ENCODE data around the gene NOXA1. TPM values are rescaled to one million over a fixed set of nuclear protein-coding genes. Genes with fewer than 3 reads are reported as not detected.

Gene NOXA1
- total RNA-seq, 1 donor from 2014 or later: 16.3 TPM

DNA sequence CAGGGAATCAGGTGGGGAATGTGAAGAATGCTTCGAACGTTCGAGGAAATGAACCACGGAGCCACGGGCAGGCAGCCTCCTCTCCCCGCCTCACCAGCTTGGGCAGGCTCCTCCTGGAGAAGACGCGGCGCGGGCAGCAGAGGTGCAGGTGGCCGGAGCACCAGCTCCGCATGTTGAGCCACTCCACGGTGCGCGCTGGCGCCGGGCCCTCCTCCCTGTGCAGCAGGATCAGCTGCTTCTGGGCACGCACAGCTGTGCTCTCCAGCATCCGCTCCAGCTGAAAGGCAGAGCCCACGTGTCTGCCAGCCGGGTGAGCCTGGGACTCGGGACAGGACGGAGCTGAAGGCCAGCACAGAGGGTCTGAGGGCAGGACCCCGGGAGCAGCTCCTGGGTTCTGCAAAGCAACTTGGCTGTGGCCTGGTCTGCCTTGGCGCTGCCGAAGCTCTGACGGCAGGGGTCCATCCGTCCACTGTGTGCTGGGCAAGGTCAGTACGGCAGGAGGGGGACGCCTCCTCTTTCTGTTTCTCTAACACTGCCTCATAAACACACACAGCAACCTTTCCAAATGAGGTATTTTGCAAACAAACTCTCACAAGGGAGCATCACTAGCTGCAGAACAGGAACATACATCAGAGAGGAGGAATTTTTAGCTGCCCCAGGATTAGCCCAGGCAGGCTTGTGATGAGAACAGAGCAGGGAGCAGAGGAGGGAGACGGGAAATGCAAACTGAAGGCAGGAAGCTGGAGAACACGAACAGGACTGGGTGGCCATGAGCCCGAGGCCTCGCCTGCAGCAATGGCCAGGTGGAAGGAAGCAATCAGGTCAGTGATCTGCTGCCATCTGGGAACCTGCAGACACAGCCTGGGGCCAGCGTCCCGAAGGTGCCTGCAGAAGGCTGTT is 56.0 kb downstream of the NOXA1 start:
- TF ChIP-seq, protein P1, sequence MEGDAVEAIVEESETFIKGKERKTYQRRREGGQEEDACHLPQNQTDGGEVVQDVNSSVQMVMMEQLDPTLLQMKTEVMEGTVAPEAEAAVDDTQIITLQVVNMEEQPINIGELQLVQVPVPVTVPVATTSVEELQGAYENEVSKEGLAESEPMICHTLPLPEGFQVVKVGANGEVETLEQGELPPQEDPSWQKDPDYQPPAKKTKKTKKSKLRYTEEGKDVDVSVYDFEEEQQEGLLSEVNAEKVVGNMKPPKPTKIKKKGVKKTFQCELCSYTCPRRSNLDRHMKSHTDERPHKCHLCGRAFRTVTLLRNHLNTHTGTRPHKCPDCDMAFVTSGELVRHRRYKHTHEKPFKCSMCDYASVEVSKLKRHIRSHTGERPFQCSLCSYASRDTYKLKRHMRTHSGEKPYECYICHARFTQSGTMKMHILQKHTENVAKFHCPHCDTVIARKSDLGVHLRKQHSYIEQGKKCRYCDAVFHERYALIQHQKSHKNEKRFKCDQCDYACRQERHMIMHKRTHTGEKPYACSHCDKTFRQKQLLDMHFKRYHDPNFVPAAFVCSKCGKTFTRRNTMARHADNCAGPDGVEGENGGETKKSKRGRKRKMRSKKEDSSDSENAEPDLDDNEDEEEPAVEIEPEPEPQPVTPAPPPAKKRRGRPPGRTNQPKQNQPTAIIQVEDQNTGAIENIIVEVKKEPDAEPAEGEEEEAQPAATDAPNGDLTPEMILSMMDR (IDR thresholded peaks at IDR 0.05; ENCODE audit: unreplicated experiment): no peak
- H3K27ac Mint-ChIP-seq: no peak overlapping the region
- no peak for DNase-seq (ENCODE audit: low spot score, unreplicated experiment)

DNA sequence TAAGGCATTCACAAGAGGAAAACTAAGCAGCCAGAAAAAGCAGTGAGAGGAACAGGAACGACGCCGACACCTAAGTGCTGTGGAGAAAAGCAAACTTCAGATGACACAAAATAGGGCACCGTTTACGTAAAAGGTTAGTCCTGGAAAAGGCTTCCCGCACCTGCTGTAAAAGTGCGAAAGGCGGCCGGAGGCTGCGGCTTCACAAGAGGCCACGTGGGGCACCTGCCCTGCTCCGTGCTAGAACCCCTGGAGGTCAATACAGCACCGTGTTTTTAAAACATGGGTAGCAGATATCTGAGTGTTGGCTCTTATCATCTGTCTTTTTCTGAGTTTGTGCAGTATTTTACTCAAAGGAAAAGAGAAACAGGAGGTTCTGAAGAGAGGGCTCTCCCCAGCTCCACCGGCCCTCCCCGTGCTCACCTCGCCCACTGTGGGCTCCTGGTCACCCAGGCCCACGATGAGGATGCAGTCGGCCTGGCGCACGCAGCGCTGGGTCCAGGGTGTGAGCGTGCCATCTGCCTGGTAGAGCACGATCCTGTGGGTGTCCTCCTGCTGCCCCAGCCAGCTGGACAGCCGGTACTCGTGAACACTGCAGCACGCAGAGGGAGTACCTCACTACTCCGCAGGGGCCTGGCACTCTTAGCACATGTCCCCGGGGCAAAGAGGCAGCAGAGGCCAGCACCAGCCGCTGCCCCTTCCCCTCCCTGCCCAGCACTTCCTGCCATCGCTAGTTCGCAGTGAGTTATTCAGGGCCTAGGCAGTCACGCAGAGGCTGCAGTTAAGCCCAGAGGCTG is 56.9 kb downstream of the NOXA1 start:
- H3K4me3 Mint-ChIP-seq (ENCODE audit: low read depth): no peak overlapping the region
- H3K36me3 Mint-ChIP-seq (ENCODE audit: insufficient read depth): peaks cover 3% of the 10 kb centered on the region
- peaks cover 8% of the 10 kb centered on the region for H3K9me3 Mint-ChIP-seq (ENCODE audit: low read depth)
- H3K27me3 Mint-ChIP-seq: peaks cover 6% of the 10 kb centered on the region
- no peak for DNase-seq (ENCODE audit: low spot score, unreplicated experiment)
- peaks cover 1% of the 10 kb centered on the region for H3K4me1 Mint-ChIP-seq (ENCODE audit: low read depth)
- H3K27ac Mint-ChIP-seq: no peak overlapping the region
- TF ChIP-seq, protein P1 (IDR thresholded peaks at IDR 0.05; ENCODE audit: unreplicated experiment): no peak

More for the DNA sequence above, 56.0 kb downstream of the NOXA1 start:
- peaks cover 6% of the 10 kb centered on the region for H3K27me3 Mint-ChIP-seq
- peaks cover 11% of the 10 kb centered on the region for H3K9me3 Mint-ChIP-seq (ENCODE audit: low read depth)
- H3K36me3 Mint-ChIP-seq (ENCODE audit: insufficient read depth): peaks cover 5% of the 10 kb centered on the region
- H3K4me3 Mint-ChIP-seq (ENCODE audit: low read depth): no peak overlapping the region
- no peaks in the 10 kb centered on the region for H3K4me1 Mint-ChIP-seq (ENCODE audit: low read depth)

DNA sequence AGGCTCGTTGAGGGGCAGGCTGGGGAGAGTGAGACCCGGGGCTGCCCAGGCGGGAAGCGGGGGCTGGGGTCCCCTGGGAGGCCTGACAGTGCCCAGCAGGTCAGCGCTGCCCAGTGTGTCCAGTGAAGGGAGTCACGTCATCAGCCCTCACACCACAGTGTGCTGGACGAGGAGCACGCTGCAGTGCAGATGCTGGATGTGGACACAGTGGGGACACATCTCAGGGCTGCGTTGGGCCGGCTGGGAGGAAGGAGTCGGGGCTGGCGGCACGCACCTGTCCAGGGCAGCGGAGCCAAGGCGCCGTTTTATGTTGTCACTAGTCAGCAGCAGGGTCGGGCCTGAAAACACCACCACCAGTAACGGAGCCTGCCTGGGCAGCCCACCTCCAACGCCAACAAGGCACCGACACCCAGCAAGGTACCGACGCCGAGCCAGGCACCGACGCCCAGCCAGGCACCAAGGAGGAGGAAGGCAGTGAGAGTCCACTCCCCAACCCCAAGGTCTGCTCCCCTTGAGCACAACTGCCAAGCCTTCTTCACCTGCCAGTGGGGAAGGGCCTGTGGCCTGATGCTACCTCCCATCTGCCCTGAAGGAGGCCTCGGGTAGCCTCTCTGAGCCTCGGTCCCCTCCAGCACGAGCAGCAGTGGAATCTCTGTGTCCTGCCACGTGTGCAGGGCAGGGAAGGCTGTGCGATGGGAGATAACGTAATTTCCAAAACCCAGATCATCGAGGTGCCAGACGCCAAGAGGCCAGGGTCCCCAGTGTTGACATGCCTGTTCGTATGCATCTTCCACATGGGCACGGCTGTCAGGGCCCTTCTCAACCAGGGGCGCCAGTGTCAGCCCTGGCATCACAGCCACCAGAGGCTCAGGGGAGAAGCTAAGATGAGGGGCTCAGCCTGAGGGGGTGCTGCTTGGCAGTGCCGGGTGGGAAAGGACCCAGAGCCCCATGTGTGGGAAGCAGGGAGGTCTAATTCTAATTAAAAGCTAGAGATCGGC is 57.8 kb downstream of the NOXA1 start:
- Mint-ChIP-seq H3K27ac (no peak overlapping the region), H3K36me3 (ENCODE audit: insufficient read depth) (no peaks in the 10 kb centered on the region), H3K4me3 (ENCODE audit: low read depth) (no peak overlapping the region), H3K9me3 (ENCODE audit: low read depth) (peaks cover 4% of the 10 kb centered on the region), H3K4me1 (ENCODE audit: low read depth) (peaks cover 1% of the 10 kb centered on the region), H3K27me3 (peaks cover 6% of the 10 kb centered on the region)
- no peak for DNase-seq (ENCODE audit: low spot score, unreplicated experiment)
- TF ChIP-seq, protein P1 (IDR thresholded peaks at IDR 0.05; ENCODE audit: unreplicated experiment): no peak

DNA sequence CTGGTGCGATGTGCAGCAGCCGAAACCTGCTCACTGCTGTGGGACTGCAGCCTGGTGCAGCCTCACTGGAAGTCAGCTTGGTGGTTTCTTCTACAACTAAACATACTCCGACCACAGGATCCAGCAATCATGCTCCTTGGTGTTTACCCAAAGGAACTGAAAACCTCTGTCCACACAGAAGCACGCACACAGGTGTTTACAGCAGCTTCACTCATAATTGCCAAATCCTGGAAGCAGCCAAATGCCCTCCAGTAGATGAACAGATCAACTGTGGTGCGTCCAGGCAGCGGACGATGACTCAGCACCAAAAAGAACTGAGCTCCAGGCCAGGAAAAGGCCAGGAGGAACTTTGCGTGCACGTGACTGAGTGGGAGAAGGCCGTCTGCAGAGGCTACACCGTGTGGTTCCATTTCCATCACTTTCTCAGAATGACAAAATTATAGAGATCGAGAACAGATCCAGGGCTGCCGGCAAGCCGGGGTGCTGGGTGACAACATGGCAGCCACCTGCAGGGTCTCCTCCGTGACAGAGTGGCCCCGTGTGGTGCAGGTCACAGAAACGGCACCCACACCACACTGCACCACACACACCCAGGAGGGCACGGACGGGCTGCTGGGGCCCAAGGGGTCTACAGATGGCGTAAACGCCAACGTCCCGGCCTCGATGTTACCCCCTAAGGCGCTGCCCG is 59.0 kb downstream of the NOXA1 start:
- Mint-ChIP-seq H3K27ac (peak overlapping the region; percentile 64), H3K36me3 (ENCODE audit: insufficient read depth) (no peaks in the 10 kb centered on the region)

More for the DNA sequence above, 59.0 kb downstream of the NOXA1 start:
- Mint-ChIP-seq H3K4me3 (ENCODE audit: low read depth) (no peak overlapping the region), H3K4me1 (ENCODE audit: low read depth) (peaks cover 1% of the 10 kb centered on the region), H3K9me3 (ENCODE audit: low read depth) (no peaks in the 10 kb centered on the region), H3K27me3 (peaks cover 6% of the 10 kb centered on the region)
- TF ChIP-seq, protein P1 (IDR thresholded peaks at IDR 0.05; ENCODE audit: unreplicated experiment): no peak
- no peak for DNase-seq (ENCODE audit: low spot score, unreplicated experiment)

Small RNA genes within 50 kb of the gene (microRNA-seq; reads per million reads assigned to microRNA genes)
- gene MIR7114 (ENCODE audit: borderline number of aligned reads, unreplicated experiment): 4.8 reads per million

Other genes starting within 250 kb of the NOXA1 start
- 73.2 and 74.3 TPM in 2 replicates for gene ANAPC2, start 234.8 kb upstream of the NOXA1 start, total RNA-seq
- gene SSNA1, start 234.7 kb upstream of the NOXA1 start, total RNA-seq: 52.5 and 59.1 TPM in 2 replicates
- gene TPRN, start 222.7 kb upstream of the NOXA1 start, total RNA-seq: 18.8 and 20.7 TPM in 2 replicates
- gene TMEM203, start 217.7 kb upstream of the NOXA1 start, total RNA-seq: 35.2 and 36.2 TPM in 2 replicates
- 35.1 and 37.4 TPM in 2 replicates for gene NDOR1, start 217.7 kb upstream of the NOXA1 start, total RNA-seq
- 24.0 and 25.7 TPM in 2 replicates for gene RNF208, start 201.2 kb upstream of the NOXA1 start, total RNA-seq
- gene CYSRT1, start 198.2 kb upstream of the NOXA1 start, total RNA-seq: 1.2 and 2.7 TPM in 2 replicates
- gene RNF224, start 195.9 kb upstream of the NOXA1 start, total RNA-seq: 0.27 and 0.53 TPM in 2 replicates
- gene SLC34A3, start 192.5 kb upstream of the NOXA1 start, total RNA-seq: 0.26 and 0.27 TPM in 2 replicates
- 233 and 245 TPM in 2 replicates for gene TUBB4B, start 182.1 kb upstream of the NOXA1 start, total RNA-seq
- not detected in 2 replicates for gene STPG3, start 172.1 kb upstream of the NOXA1 start, total RNA-seq
- gene NELFB, start 168.1 kb upstream of the NOXA1 start, total RNA-seq: 62.3 and 63.3 TPM in 2 replicates
- 8.0 and 8.5 TPM in 2 replicates for gene TOR4A, start 145.7 kb upstream of the NOXA1 start, total RNA-seq
- 24.0 and 27.1 TPM in 2 replicates for gene NRARP, start 121.1 kb upstream of the NOXA1 start, total RNA-seq
- 31.7 and 33.8 TPM in 2 replicates for gene EXD3, start 231 bp upstream of the NOXA1 start, total RNA-seq
- 2.7 and 3.2 TPM in 2 replicates for gene ENTPD8, start 18.0 kb downstream of the NOXA1 start, total RNA-seq
- 57.4 and 59.8 TPM in 2 replicates for gene NSMF, start 35.9 kb downstream of the NOXA1 start, total RNA-seq
- gene PNPLA7, start 127.0 kb downstream of the NOXA1 start, total RNA-seq: 7.9 and 8.8 TPM in 2 replicates
- 27.9 and 30.2 TPM in 2 replicates for gene MRPL41, start 128.5 kb downstream of the NOXA1 start, total RNA-seq
- gene DPH7, start 155.5 kb downstream of the NOXA1 start, total RNA-seq: 58.8 and 64.0 TPM in 2 replicates
- gene ZMYND19, start 167.1 kb downstream of the NOXA1 start, total RNA-seq: 35.7 and 38.8 TPM in 2 replicates
- gene ARRDC1, start 182.3 kb downstream of the NOXA1 start, total RNA-seq: 64.0 and 74.9 TPM in 2 replicates
- 159 and 167 TPM in 2 replicates for gene EHMT1, start 195.6 kb downstream of the NOXA1 start, total RNA-seq

Measured in progenitor cell of endocrine pancreas (in vitro differentiated cells).